H9 (cell line): ENCODE measurements around the gene ROBO2. TPM values are rescaled to one million over a fixed set of nuclear protein-coding genes. Genes with fewer than 3 reads are reported as not detected.

Experiments
- DNase-seq: peaks from one replicate; pipeline ENCODE4 v3.0.0-alpha.2; 2017
- H2AFZ ChIP-seq: one replicate; pipeline ENCODE4 v1.6.1; 2013; ENCODE audit warnings: mild to moderate bottlenecking, low read length, control low read depth, moderate library complexity
- H2AK5ac ChIP-seq: 2 replicates; pipeline ENCODE4 v1.6.1; 2013; ENCODE audit warnings: low read length, control low read depth, mixed read lengths; ENCODE audit not compliant: insufficient read length
- H2BK120ac ChIP-seq: one replicate; pipeline ENCODE4 v1.6.1; 2013; ENCODE audit warnings: low read depth, mild to moderate bottlenecking, low read length, control low read depth, inconsistent platforms; ENCODE audit not compliant: poor library complexity, severe bottlenecking
- H2BK12ac ChIP-seq: 2 replicates; pipeline ENCODE4 v1.6.1; 2013; ENCODE audit warnings: low read length, control low read depth, mixed read lengths, low read depth; ENCODE audit not compliant: insufficient read length
- H2BK15ac ChIP-seq: 2 replicates; pipeline ENCODE4 v1.6.1; 2013; ENCODE audit warnings: low read depth, low read length, control low read depth
- H2BK20ac ChIP-seq: one replicate; pipeline ENCODE4 v1.6.1; 2013; ENCODE audit warnings: low read depth, mild to moderate bottlenecking, low read length, control low read depth, inconsistent platforms; ENCODE audit not compliant: poor library complexity, severe bottlenecking
- H2BK5ac ChIP-seq: 2 replicates; pipeline ENCODE4 v1.6.1; 2013; ENCODE audit warnings: low read length, control low read depth, mixed read lengths; ENCODE audit not compliant: insufficient read length
- H3K14ac ChIP-seq: 2 replicates; pipeline ENCODE4 v1.6.1; 2013; ENCODE audit warnings: low read length, control low read depth; ENCODE audit not compliant: insufficient read depth
- H3K18ac ChIP-seq: 2 replicates; pipeline ENCODE4 v1.6.1; 2013; ENCODE audit warnings: low read depth, mild to moderate bottlenecking, mixed read lengths, low read length, control low read depth; ENCODE audit not compliant: insufficient read length
- H3K23ac ChIP-seq: 2 replicates; pipeline ENCODE4 v1.6.1; 2013; ENCODE audit warnings: low read length, control low read depth, mixed read lengths, low read depth; ENCODE audit not compliant: insufficient read length
- H3K23me2 ChIP-seq: 2 replicates; pipeline ENCODE4 v1.6.1; 2013; ENCODE audit warnings: low read depth, mild to moderate bottlenecking, mixed read lengths, low read length, control low read depth; ENCODE audit not compliant: insufficient read length, poor library complexity, severe bottlenecking
- H3K27ac ChIP-seq: 2 replicates; pipeline ENCODE4 v1.5.1; 2013; ENCODE audit warnings: low read length, control low read depth, mixed read lengths, low read depth; ENCODE audit not compliant: insufficient read length
- H3K27me3 ChIP-seq: 2 replicates; pipeline ENCODE4 v1.6.1; 2013; ENCODE audit warnings: low read length, control low read depth, inconsistent platforms; ENCODE audit not compliant: insufficient read depth
- H3K4ac ChIP-seq: 2 replicates; pipeline ENCODE4 v1.6.1; 2013; ENCODE audit warnings: low read depth, mild to moderate bottlenecking, control low read depth, inconsistent platforms, low read length, moderate library complexity
- H3K4me1 ChIP-seq: 2 replicates; pipeline ENCODE4 v1.6.1; 2013; ENCODE audit warnings: low read length, control low read depth, inconsistent platforms; ENCODE audit not compliant: insufficient read depth
- H3K4me2 ChIP-seq: 2 replicates; pipeline ENCODE4 v1.6.1; 2013; ENCODE audit warnings: low read length, control low read depth, mixed read lengths; ENCODE audit not compliant: insufficient read length, insufficient read depth
- H3K56ac ChIP-seq: 2 replicates; pipeline ENCODE4 v1.6.1; 2013; ENCODE audit warnings: low read depth, mild to moderate bottlenecking, mixed read lengths, low read length, control low read depth; ENCODE audit not compliant: insufficient read length
- H3K79me1 ChIP-seq: 2 replicates; pipeline ENCODE4 v1.6.1; 2013; ENCODE audit warnings: low read depth, mild to moderate bottlenecking, moderate library complexity, low read length, control low read depth, inconsistent platforms; ENCODE audit not compliant: insufficient read depth, poor library complexity, severe bottlenecking
- H3K79me2 ChIP-seq: 2 replicates; pipeline ENCODE4 v1.6.1; 2013; ENCODE audit warnings: low read length, control low read depth, inconsistent platforms; ENCODE audit not compliant: insufficient read depth
- H3K9ac ChIP-seq: 2 replicates; pipeline ENCODE4 v1.6.1; 2013; ENCODE audit warnings: low read length, control low read depth, mixed read lengths; ENCODE audit not compliant: insufficient read length; ENCODE audit errors: extremely low read depth
- H3K9me3 ChIP-seq: one replicate; pipeline ENCODE4 v1.6.1; 2013; ENCODE audit warnings: low read depth, low read length, inconsistent platforms; ENCODE audit not compliant: control insufficient read depth
- H3T11ph ChIP-seq: one replicate; pipeline ENCODE4 v1.6.1; 2013; ENCODE audit warnings: mild to moderate bottlenecking, low read length, control low read depth, inconsistent platforms
- H4K20me1 ChIP-seq: one replicate; pipeline ENCODE4 v1.6.1; 2013; ENCODE audit not compliant: control insufficient read depth, insufficient read length, insufficient read depth
- H4K5ac ChIP-seq: 2 replicates; pipeline ENCODE4 v1.6.1; 2013; ENCODE audit warnings: low read depth, mild to moderate bottlenecking, mixed read lengths, low read length, control low read depth; ENCODE audit not compliant: insufficient read length
- H4K8ac ChIP-seq: replicated peaks from 2 replicates; pipeline ENCODE4 v1.6.1; 2013; ENCODE audit warnings: low read length, control low read depth, mixed read lengths, low read depth; ENCODE audit not compliant: insufficient read length
- H4K91ac ChIP-seq: 2 replicates; pipeline ENCODE4 v1.6.1; 2013; ENCODE audit warnings: low read depth, mild to moderate bottlenecking, moderate library complexity, mixed read lengths, low read length, control low read depth; ENCODE audit not compliant: insufficient read length
- H3K27ac Mint-ChIP-seq, 3 experiments: 2 replicates in 2 of 3; 3 replicates in 1 of 3; pipeline ENCODE4 v1.8.0; 2020 to 2021; ENCODE audit warnings: mixed read lengths in 3 of 3, mild to moderate bottlenecking in 1 of 3, moderate library complexity in 1 of 3
- H3K27me3 Mint-ChIP-seq: 2 replicates; pipeline ENCODE4 v1.8.0; 2021; ENCODE audit warnings: low read depth, mild to moderate bottlenecking, moderate library complexity, mixed read lengths
- H3K36me3 Mint-ChIP-seq, 3 experiments: 2 replicates in 2 of 3; 3 replicates in 1 of 3; pipeline ENCODE4 v1.8.0; 2020 to 2021; ENCODE audit warnings: low read depth in 3 of 3, mixed read lengths in 3 of 3; ENCODE audit not compliant: insufficient read depth in 1 of 3
- H3K4me1 Mint-ChIP-seq, 2 experiments: 2 replicates each; pipeline ENCODE4 v1.8.0; 2020; ENCODE audit warnings: mixed read lengths in 2 of 2
- H3K4me3 Mint-ChIP-seq, 2 experiments: 2 replicates in 1 of 2; 3 replicates in 1 of 2; pipeline ENCODE4 v1.8.0; 2020 to 2021; ENCODE audit warnings: mild to moderate bottlenecking in 2 of 2, mixed read lengths in 2 of 2, moderate library complexity in 1 of 2
- H3K9me3 Mint-ChIP-seq, 2 experiments: 2 replicates in 1 of 2; 3 replicates in 1 of 2; pipeline ENCODE4 v1.8.0; 2020; ENCODE audit warnings: mild to moderate bottlenecking in 2 of 2, mixed read lengths in 2 of 2, moderate library complexity in 1 of 2
- WGBS: extraction: QIAGEN DNeasy Blood & Tissue Kit; methylation state at CpG from one replicate; pipeline ENCODE4 v1.1.7; 2013; ENCODE audit warnings: missing lambda C conversion rate, low lambda C conversion rate, mixed read lengths; ENCODE audit not compliant: insufficient read length; ENCODE audit errors: extremely low coverage; 5-methylcytosine and 5-hydroxymethylcytosine counted together
- total RNA-seq: library from RNA; stranded (reverse); gene quantifications from 2 replicates; pipeline ENCODE4 v1.2.1, GENCODE V29; 2021
- TF ChIP-seq, protein P1 (sequence below): fragments of 200-600 bp; sonication (generic); conservative IDR thresholded peaks from 3 replicates; pipeline ENCODE4 v1.8.0; 2021; ENCODE audit warnings: antibody characterized with exemption, mild to moderate bottlenecking

The ROBO2 gene
- total RNA-seq, 1 experiment from 2014 or later, result 2.3 TPM

DNA sequence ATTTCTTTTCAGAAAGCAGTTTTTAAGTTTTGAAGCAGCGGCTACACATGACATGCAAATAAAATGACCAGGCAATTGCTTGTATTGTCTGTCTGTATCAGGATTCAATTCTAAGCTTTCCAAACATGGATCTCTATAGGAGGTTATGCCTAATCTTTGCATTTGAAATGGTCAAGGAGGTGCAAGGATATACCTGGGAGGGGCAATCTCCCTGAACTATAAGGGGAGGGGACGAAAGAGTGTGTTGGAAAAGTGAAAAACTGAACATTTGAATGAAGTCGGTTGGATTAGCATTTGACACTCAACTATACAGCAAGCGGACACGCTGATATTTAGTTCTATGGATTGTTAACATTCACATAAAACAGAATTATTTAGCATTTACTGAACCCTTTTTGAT, 11.7 kb downstream of the ROBO2 start:
- Histone ChIP-seq H2BK20ac (no peak overlapping the region), H3K9ac (no peak overlapping the region), H2AFZ (no peak overlapping the region), H4K20me1 (no peaks in the 10 kb centered on the region), H3K56ac (no peak overlapping the region), H3K23ac (no peak overlapping the region), H3K79me1 (no peaks in the 10 kb centered on the region), H2BK5ac (no peak overlapping the region), H3K18ac (no peak overlapping the region), H2BK12ac (no peak overlapping the region), H3K4me2 (no peak overlapping the region), H3T11ph (no peak overlapping the region), H3K4me1 (peaks cover 2% of the 10 kb centered on the region; the same call in 1 of the 2 replicates), H3K4ac (no peak overlapping the region), H3K23me2 (no peaks in the 10 kb centered on the region), H4K8ac (no peak overlapping the region), H3K9me3 (no peaks in the 10 kb centered on the region), H2BK15ac (no peak overlapping the region), H3K27ac (no peak overlapping the region), H2BK120ac (no peak overlapping the region), H3K14ac (no peak overlapping the region), H2AK5ac (no peak overlapping the region), H3K79me2 (no peaks in the 10 kb centered on the region), H4K5ac (no peak overlapping the region), H4K91ac (no peak overlapping the region), H3K27me3 (no peaks in the 10 kb centered on the region)
- no CpG with 5 or more reads among the region's 5 CpGs for WGBS
- Mint-ChIP-seq H3K9me3 (no peaks in the 10 kb centered on the region), H3K27me3 (no peaks in the 10 kb centered on the region), H3K4me1 (peaks cover 25 to 28% of the 10 kb centered on the region in 2 experiments), H3K36me3 (no peaks in the 10 kb centered on the region), H3K27ac (no peak overlapping the region), H3K4me3 (no peak overlapping the region)
- TF ChIP-seq, protein P1, sequence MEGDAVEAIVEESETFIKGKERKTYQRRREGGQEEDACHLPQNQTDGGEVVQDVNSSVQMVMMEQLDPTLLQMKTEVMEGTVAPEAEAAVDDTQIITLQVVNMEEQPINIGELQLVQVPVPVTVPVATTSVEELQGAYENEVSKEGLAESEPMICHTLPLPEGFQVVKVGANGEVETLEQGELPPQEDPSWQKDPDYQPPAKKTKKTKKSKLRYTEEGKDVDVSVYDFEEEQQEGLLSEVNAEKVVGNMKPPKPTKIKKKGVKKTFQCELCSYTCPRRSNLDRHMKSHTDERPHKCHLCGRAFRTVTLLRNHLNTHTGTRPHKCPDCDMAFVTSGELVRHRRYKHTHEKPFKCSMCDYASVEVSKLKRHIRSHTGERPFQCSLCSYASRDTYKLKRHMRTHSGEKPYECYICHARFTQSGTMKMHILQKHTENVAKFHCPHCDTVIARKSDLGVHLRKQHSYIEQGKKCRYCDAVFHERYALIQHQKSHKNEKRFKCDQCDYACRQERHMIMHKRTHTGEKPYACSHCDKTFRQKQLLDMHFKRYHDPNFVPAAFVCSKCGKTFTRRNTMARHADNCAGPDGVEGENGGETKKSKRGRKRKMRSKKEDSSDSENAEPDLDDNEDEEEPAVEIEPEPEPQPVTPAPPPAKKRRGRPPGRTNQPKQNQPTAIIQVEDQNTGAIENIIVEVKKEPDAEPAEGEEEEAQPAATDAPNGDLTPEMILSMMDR, result no peak
- DNase-seq, result no peak
